ENCODE measurements around the gene GLCCI1. TPM values are rescaled to one million over a fixed set of nuclear protein-coding genes. Genes with fewer than 3 reads are reported as not detected.
A peak's percentile ranks its signal among the peaks of the same experiment; 100 is the strongest.

GLCCI1 gene
- total RNA-seq, 2 donors from 2014 or later, result 44.3 to 55.8 TPM

GRCh38 chr7:8068892-8069686, 100.5 kb downstream of the GLCCI1 start:
- Mint-ChIP-seq H3K9me3 (no peaks in the 10 kb centered on the region), H3K27ac (peak overlapping the region; percentile 14), H3K4me3 (no peak overlapping the region), H3K27me3 (ENCODE audit: insufficient read depth) (no peaks in the 10 kb centered on the region), H3K4me1 (peaks cover 19% of the 10 kb centered on the region), H3K36me3 (ENCODE audit: low read depth) (peaks cover 31% of the 10 kb centered on the region)
- WGBS, 2 experiments (ENCODE audit: insufficient coverage in 1 of 2, insufficient read length in 1 of 2), result 88 to 94% methylated on average over 6 to 12 of the region's 12 CpGs
- peaks cover 21% of the 10 kb centered on the region for H3K36me3 ChIP-seq (ENCODE audit: control insufficient read depth, insufficient read depth, low read length)
- peak; percentile 49 for DNase-seq
- H3K4me3 ChIP-seq (ENCODE audit: low read length), result no peak overlapping the region
- no peak overlapping the region for H3K27ac ChIP-seq (ENCODE audit: low read depth, low read length)
- no peaks in the 10 kb centered on the region for H3K27me3 ChIP-seq (ENCODE audit: control insufficient read depth, insufficient read depth, low read length, poor library complexity, severe bottlenecking)
- no peak overlapping the region for H3K9ac ChIP-seq (ENCODE audit: extremely low read depth, low read length, poor library complexity, severe bottlenecking)
- no peaks in the 10 kb centered on the region for H3K9me3 ChIP-seq (ENCODE audit: control insufficient read depth, low read length)
- TF ChIP-seq CTCF (conservative IDR thresholded peaks at IDR 0.05), result no peak
- no peaks in the 10 kb centered on the region for H3K4me1 ChIP-seq (ENCODE audit: control insufficient read depth, insufficient read depth, low read length)

GRCh38 chr7:8070451-8071180, 102.0 kb downstream of the GLCCI1 start:
- WGBS, 2 experiments (ENCODE audit: insufficient coverage in 1 of 2, insufficient read length in 1 of 2), result 97 to 99% methylated on average over 5 to 9 of the region's 9 CpGs
- H3K36me3 Mint-ChIP-seq (ENCODE audit: low read depth), result peaks cover 28% of the 10 kb centered on the region

DNA sequence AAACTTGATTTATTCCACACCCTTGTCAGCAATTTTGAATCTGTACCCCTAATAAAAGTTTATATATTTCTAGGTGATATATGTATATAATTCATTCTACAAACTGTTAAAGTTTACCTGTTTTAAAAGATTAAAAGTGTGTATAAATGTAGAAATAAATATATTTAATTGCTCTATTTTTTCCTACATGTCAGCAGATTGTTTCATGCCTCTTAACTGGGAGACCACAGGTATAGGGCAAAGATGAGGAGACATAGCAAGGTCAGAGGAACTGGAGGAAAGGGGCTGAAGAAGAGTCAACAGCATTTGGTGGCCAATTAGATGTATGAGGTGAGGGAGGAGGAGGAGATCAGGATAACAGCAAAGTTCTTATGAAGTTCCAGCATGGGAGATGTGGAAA, 109.8 kb downstream of the GLCCI1 start:
- no peaks in the 10 kb centered on the region for H3K27me3 Mint-ChIP-seq (ENCODE audit: insufficient read depth)
- no peaks in the 10 kb centered on the region for H3K27me3 ChIP-seq (ENCODE audit: control insufficient read depth, insufficient read depth, low read length, poor library complexity, severe bottlenecking)
- no peak for TF ChIP-seq CTCF (conservative IDR thresholded peaks at IDR 0.05)
- no peak overlapping the region for H3K27ac ChIP-seq (ENCODE audit: low read depth, low read length)
- H3K36me3 ChIP-seq (ENCODE audit: control insufficient read depth, insufficient read depth, low read length), result peaks cover 10% of the 10 kb centered on the region
- no peak overlapping the region for H3K9ac ChIP-seq (ENCODE audit: extremely low read depth, low read length, poor library complexity, severe bottlenecking)
- H3K27ac Mint-ChIP-seq, result no peak overlapping the region
- no peaks in the 10 kb centered on the region for H3K9me3 Mint-ChIP-seq
- H3K4me1 Mint-ChIP-seq, result no peaks in the 10 kb centered on the region
- no peaks in the 10 kb centered on the region for H3K9me3 ChIP-seq (ENCODE audit: control insufficient read depth, low read length)
- peaks cover 19% of the 10 kb centered on the region for H3K36me3 Mint-ChIP-seq (ENCODE audit: low read depth)
- no peak for DNase-seq
- H3K4me3 ChIP-seq (ENCODE audit: low read length), result no peak overlapping the region
- H3K4me3 Mint-ChIP-seq, result no peak overlapping the region
- H3K4me1 ChIP-seq (ENCODE audit: control insufficient read depth, insufficient read depth, low read length), result no peaks in the 10 kb centered on the region

More at GRCh38 chr7:8070451-8071180, 102.0 kb downstream of the GLCCI1 start:
- Mint-ChIP-seq H3K9me3 (no peaks in the 10 kb centered on the region), H3K27ac (no peak overlapping the region), H3K27me3 (ENCODE audit: insufficient read depth) (no peaks in the 10 kb centered on the region), H3K4me3 (no peak overlapping the region), H3K4me1 (peaks cover 19% of the 10 kb centered on the region)
- no peaks in the 10 kb centered on the region for H3K9me3 ChIP-seq (ENCODE audit: control insufficient read depth, low read length)
- no peak overlapping the region for H3K9ac ChIP-seq (ENCODE audit: extremely low read depth, low read length, poor library complexity, severe bottlenecking)
- H3K27me3 ChIP-seq (ENCODE audit: control insufficient read depth, insufficient read depth, low read length, poor library complexity, severe bottlenecking), result no peaks in the 10 kb centered on the region
- DNase-seq, result no peak
- H3K36me3 ChIP-seq (ENCODE audit: control insufficient read depth, insufficient read depth, low read length), result peaks cover 21% of the 10 kb centered on the region
- no peak for TF ChIP-seq CTCF (conservative IDR thresholded peaks at IDR 0.05)
- no peak overlapping the region for H3K27ac ChIP-seq (ENCODE audit: low read depth, low read length)
- no peak overlapping the region for H3K4me3 ChIP-seq (ENCODE audit: low read length)
- no peaks in the 10 kb centered on the region for H3K4me1 ChIP-seq (ENCODE audit: control insufficient read depth, insufficient read depth, low read length)

Data from endodermal cell (in vitro differentiated cells).